Measurements from ENCODE around the gene FARP2. TPM values are rescaled to one million over a fixed set of nuclear protein-coding genes. Genes with fewer than 3 reads are reported as not detected.

FARP2 gene
- total RNA-seq, 1 donor from 2014 or later, result 79.2 TPM

- no peak for DNase-seq (ENCODE audit: low spot score)
These were observed 174.5 kb downstream of the FARP2 start for GRCh38 chr2:241530571-241530970.

DNA sequence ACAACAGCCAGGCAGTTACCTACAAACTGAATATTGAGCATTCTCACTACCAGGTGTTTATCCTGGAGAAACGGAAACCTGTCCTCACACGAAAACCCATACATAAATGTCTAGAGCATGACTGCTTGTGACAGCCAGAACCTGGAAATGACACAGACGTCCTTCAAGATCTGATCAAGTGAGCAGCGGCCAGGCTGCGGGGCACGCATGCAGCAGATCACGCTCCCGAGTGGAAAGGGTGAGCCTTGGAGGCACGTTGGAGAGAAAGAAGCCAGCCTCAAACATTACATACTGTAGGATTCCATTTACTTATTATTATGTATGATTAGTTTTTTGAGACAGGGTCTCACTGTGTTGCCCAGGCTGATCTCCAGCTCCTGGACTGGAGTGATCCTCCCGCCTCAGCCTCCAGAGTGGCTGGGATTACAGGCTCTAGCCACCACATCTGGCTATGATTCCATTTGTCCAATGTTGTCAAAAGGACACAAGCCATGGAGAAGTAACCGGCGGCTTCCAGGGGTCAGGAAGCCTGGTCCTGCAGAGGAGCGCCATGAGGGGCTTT is 175.2 kb downstream of the FARP2 start:
- DNase-seq (ENCODE audit: low spot score), result no peak

DNA sequence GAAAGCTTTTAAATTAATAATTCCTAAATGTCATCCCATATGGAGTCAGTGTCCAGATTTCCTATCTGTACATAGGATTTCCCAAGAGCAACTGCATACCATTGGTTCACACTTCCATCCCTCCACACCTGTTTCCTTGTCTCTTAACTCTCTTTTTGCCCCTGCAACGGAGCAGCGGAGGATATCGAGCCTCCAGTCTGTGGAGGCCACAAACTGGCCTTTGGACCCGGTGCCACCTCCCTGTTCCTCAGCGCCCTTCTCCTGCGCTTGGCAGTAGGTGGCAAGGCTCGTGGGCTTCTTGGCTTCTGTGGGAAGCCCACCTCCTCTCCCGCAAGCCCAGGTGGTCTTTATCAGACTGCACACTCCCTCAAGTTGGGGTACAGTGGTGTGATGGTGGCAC is 176.1 kb downstream of the FARP2 start:
- no peak for DNase-seq (ENCODE audit: low spot score)

DNA sequence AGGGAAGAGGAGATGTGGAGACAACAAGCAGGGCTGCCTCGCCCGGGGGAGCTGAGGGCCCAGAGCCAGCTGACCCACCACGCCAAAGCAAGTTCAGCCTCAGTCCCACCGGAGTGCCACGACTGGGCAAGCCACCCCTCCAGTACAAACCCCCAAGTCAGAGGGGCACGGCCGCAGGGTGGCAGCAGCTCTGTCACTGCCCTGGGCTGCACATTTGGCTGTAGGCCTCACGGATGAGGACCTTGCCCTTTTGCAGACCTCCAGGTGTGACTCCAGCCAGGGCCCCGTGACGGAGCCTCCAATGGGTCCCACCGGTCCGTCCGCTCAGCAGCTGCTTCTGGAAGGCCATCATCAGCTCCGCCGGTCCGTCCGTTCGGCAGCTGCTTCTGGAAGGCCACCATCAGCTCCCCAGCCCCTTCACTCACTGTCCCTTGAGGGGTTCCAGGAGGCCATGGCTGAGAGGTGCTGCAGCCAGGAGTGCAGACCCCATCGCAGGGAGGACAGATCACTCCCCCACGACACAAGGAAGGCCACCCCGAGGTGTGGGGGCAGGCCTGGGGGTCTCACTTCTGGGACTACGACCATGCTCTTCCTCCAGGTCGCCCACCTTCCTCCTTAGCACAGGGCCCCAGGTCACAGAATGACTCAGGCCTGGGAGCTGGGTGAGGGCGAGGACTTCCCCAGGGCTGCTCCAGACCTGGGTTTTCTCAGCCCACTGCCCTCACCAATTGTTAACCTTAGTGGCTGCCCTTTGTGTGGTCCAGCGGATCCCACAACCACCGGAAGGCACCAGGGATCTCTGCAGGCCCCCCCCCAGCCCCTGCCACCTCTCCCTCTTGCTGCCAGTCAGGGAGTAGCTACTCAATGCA is 176.9 kb downstream of the FARP2 start:
- DNase-seq (ENCODE audit: low spot score), result no peak

DNA sequence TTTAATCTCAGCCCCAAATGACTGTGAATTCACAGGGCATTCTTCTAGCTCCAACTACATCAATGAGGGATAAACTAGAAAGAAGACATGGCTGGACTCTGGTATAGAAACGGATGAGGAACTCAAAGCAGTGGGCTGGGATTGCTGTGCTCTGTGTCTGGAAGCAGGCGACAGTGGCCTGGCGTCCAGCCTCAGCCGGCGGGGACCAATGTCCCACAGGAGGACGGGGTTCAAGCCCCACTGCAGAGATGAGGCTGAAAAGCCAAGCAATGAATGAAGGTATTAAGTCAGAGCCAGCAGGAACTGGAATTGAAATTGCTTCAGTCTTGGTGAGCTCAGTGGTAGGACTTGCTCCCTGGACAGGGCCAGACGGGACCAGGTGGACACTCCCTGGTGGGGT is 178.2 kb downstream of the FARP2 start:
- no peak for DNase-seq (ENCODE audit: low spot score)

DNA sequence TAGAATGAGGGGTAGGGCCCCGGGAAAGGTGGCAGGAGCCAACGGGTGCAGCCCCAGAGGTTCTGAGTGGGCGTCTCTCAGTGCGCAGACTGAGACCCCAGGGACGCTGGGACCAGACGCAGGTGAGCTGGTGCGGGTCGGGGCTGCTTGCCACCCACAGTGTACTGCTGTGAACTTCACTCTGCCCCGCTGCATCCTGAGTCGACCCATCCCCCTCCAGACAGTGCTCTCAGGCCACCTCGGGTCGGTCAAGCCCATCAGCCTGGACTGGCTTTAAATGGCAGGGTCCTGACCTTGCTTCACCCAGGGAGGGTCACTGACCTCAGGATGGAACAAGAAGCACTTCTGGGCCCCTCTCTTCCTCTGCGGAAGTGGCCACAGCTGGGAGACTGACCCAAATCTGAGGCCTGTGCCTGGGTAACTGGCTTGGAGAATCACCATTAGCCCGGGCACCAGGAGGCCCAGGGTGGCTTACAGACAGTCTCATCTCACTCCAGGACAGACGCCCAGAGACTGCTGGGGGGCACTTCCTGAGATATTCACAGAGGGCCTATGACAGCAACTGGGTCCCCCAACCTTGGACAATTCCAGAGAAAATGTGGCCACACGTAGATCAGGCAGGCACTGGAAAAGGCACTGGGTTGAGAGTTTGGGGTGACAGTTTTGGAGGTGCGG is 178.8 kb downstream of the FARP2 start:
- DNase-seq (ENCODE audit: low spot score), result no peak

- no peak for DNase-seq (ENCODE audit: low spot score)
These were observed 180.0 kb downstream of the FARP2 start for GRCh38 chr2:241535871-241536655.

- no peak for DNase-seq (ENCODE audit: low spot score)
These were observed 182.9 kb downstream of the FARP2 start for GRCh38 chr2:241538838-241539615.

GRCh38 chr2:241539616-241540374 is 183.7 kb downstream of the FARP2 start:
- no peak for DNase-seq (ENCODE audit: low spot score)

GRCh38 chr2:241540401-241540770 is 184.3 kb downstream of the FARP2 start:
- DNase-seq (ENCODE audit: low spot score), result no peak

- no peak for DNase-seq (ENCODE audit: low spot score)
These were observed 184.9 kb downstream of the FARP2 start for GRCh38 chr2:241540771-241541561.

GRCh38 chr2:241541564-241542277 is 185.6 kb downstream of the FARP2 start:
- DNase-seq (ENCODE audit: low spot score), result no peak

DNA sequence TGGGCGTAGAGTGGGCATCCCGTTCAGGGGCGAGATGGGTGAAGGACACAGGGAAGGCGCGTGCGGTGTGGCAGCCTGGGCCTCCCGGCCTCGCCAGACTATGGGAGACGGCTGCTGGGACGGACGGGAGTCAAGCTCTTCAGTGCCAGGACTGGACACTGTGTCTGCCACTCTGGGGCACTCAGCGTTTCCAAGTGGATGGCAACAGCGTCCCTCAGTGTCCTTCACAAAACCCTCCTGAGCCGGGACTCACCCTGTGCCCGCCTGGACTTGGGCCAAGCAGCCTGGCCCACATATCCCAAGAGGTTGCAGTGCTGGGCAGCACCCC is 186.2 kb downstream of the FARP2 start:
- DNase-seq (ENCODE audit: low spot score), result no peak

Other genes starting within 250 kb of the FARP2 start
- gene PASK, start 206.8 kb upstream of the FARP2 start, total RNA-seq (ENCODE audit: insufficient read depth, low replicate concordance), result 3.1 TPM
- gene PPP1R7, start 205.8 kb upstream of the FARP2 start, total RNA-seq (ENCODE audit: insufficient read depth, low replicate concordance), result 33.5 TPM
- gene ANO7, start 167.6 kb upstream of the FARP2 start, total RNA-seq (ENCODE audit: insufficient read depth, low replicate concordance), result 6.5 TPM
- 1,280 TPM for gene HDLBP, start 40.6 kb upstream of the FARP2 start, total RNA-seq (ENCODE audit: insufficient read depth, low replicate concordance)
- gene SEPTIN2, start 40.4 kb upstream of the FARP2 start, total RNA-seq (ENCODE audit: insufficient read depth, low replicate concordance), result 370 TPM
- gene STK25, start 152.3 kb downstream of the FARP2 start, total RNA-seq (ENCODE audit: insufficient read depth, low replicate concordance), result 119 TPM
- gene BOK, start 202.5 kb downstream of the FARP2 start, total RNA-seq (ENCODE audit: insufficient read depth, low replicate concordance), result 37.8 TPM